ENCODE results near the gene GLDN.
A peak's percentile ranks its signal among the peaks of the same experiment; 100 is the strongest.
"Not testable (repeated sequence)": the region's sequence is repeated elsewhere in the genome, so short reads cannot be mapped to it uniquely, and the experiment has no call there.

Gene GLDN

GRCh38 chr15:51390241-51390965 lies 48.9 kb downstream of the GLDN start:
- FAIRE-seq: no peak

GRCh38 chr15:51390966-51391422 lies 49.5 kb downstream of the GLDN start:
- FAIRE-seq: no peak

GRCh38 chr15:51396921-51397320 lies 55.5 kb downstream of the GLDN start:
- no peak for FAIRE-seq

GRCh38 chr15:51398626-51399025 lies 57.2 kb downstream of the GLDN start:
- no peak for FAIRE-seq

- FAIRE-seq: no peak
Measured at GRCh38 chr15:51401051-51401780, 59.8 kb downstream of the GLDN start.

GRCh38 chr15:51401872-51402517 lies 60.5 kb downstream of the GLDN start:
- FAIRE-seq: no peak

GRCh38 chr15:51403072-51403878 lies 61.8 kb downstream of the GLDN start:
- no peak for FAIRE-seq

GRCh38 chr15:51403946-51404695 lies 62.7 kb downstream of the GLDN start:
- no peak for FAIRE-seq

- FAIRE-seq: no peak
Measured at GRCh38 chr15:51405693-51406523, 64.5 kb downstream of the GLDN start.

GRCh38 chr15:51414256-51414860 lies 72.9 kb downstream of the GLDN start:
- no peak for FAIRE-seq

GRCh38 chr15:51416129-51416528 lies 74.7 kb downstream of the GLDN start:
- no peak for FAIRE-seq

- not testable (repeated sequence) for FAIRE-seq
Measured at GRCh38 chr15:51423040-51423439, 81.6 kb downstream of the GLDN start.

GRCh38 chr15:51424780-51425179 lies 83.3 kb downstream of the GLDN start:
- no peak for FAIRE-seq

GRCh38 chr15:51425517-51426040 lies 84.1 kb downstream of the GLDN start:
- FAIRE-seq: peak; percentile 24

- FAIRE-seq: peak; percentile 53
Measured at GRCh38 chr15:51438526-51438925, 97.1 kb downstream of the GLDN start.

- no peak for FAIRE-seq
Measured at GRCh38 chr15:51443282-51443914, 101.9 kb downstream of the GLDN start.

- FAIRE-seq: no peak
Measured at GRCh38 chr15:51444112-51444511, 102.7 kb downstream of the GLDN start.

- no peak for FAIRE-seq
Measured at GRCh38 chr15:51444807-51445206, 103.4 kb downstream of the GLDN start.

- FAIRE-seq: not testable (repeated sequence)
Measured at GRCh38 chr15:51446029-51446744, 104.7 kb downstream of the GLDN start.
